Measurements from ENCODE around the gene ATXN7L1. TPM values are rescaled to one million over a fixed set of nuclear protein-coding genes. Genes with fewer than 3 reads are reported as not detected.

The ATXN7L1 gene
- polyA plus RNA-seq, 1 experiment = 5.5 TPM

GRCh38 chr7:105826143-105826542 lies 50.3 kb downstream of the ATXN7L1 start:
- no peak overlapping the region for H3K4me3 ChIP-seq (ENCODE audit: low read depth, low read length)
- CTCF ChIA-PET = no interaction called here
- H3K27me3 ChIP-seq (ENCODE audit: control insufficient read depth, insufficient read depth, low read length) = no peaks in the 10 kb centered on the region
- H3K9me3 ChIP-seq (ENCODE audit: control insufficient read depth, insufficient read depth, low read length) = no peaks in the 10 kb centered on the region
- DNase-seq (ENCODE audit: low read depth, low spot score) = no peak
- POLR2A ChIA-PET = no interaction called here
- TF ChIP-seq, protein P1, sequence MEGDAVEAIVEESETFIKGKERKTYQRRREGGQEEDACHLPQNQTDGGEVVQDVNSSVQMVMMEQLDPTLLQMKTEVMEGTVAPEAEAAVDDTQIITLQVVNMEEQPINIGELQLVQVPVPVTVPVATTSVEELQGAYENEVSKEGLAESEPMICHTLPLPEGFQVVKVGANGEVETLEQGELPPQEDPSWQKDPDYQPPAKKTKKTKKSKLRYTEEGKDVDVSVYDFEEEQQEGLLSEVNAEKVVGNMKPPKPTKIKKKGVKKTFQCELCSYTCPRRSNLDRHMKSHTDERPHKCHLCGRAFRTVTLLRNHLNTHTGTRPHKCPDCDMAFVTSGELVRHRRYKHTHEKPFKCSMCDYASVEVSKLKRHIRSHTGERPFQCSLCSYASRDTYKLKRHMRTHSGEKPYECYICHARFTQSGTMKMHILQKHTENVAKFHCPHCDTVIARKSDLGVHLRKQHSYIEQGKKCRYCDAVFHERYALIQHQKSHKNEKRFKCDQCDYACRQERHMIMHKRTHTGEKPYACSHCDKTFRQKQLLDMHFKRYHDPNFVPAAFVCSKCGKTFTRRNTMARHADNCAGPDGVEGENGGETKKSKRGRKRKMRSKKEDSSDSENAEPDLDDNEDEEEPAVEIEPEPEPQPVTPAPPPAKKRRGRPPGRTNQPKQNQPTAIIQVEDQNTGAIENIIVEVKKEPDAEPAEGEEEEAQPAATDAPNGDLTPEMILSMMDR (IDR thresholded peaks at IDR 0.05; ENCODE audit: low read depth, low read length) = no peak
- H3K27ac ChIP-seq (ENCODE audit: low read depth, low read length) = no peak overlapping the region

GRCh38 chr7:105825371-105825770 lies 51.0 kb downstream of the ATXN7L1 start:
- TF ChIP-seq, protein P1 (IDR thresholded peaks at IDR 0.05; ENCODE audit: low read depth, low read length) = no peak
- CTCF ChIA-PET = no interaction called here
- no peaks in the 10 kb centered on the region for H3K9me3 ChIP-seq (ENCODE audit: control insufficient read depth, insufficient read depth, low read length)
- POLR2A ChIA-PET = no interaction called here
- H3K4me3 ChIP-seq (ENCODE audit: low read depth, low read length) = no peak overlapping the region
- DNase-seq (ENCODE audit: low read depth, low spot score) = no peak
- H3K27ac ChIP-seq (ENCODE audit: low read depth, low read length) = no peak overlapping the region
- no peaks in the 10 kb centered on the region for H3K27me3 ChIP-seq (ENCODE audit: control insufficient read depth, insufficient read depth, low read length)

GRCh38 chr7:105822806-105823205 lies 53.6 kb downstream of the ATXN7L1 start:
- Histone ChIP-seq H3K27me3 (ENCODE audit: control insufficient read depth, insufficient read depth, low read length) (no peaks in the 10 kb centered on the region), H3K4me3 (ENCODE audit: low read depth, low read length) (no peak overlapping the region), H3K27ac (ENCODE audit: low read depth, low read length) (no peak overlapping the region), H3K9me3 (ENCODE audit: control insufficient read depth, insufficient read depth, low read length) (no peaks in the 10 kb centered on the region; the same call in 1 of the 2 replicates)
- CTCF ChIA-PET = interaction anchor here (0.6 to 1.5 kb wide), 2 partner anchors 55 to 58 kb away, joined by 3 to 6 read pairs; no protein-coding TSS in a partner anchor
- TF ChIP-seq, protein P1 (IDR thresholded peaks at IDR 0.05; ENCODE audit: low read depth, low read length) = no peak
- no peak for DNase-seq (ENCODE audit: low read depth, low spot score)
- POLR2A ChIA-PET = no interaction called here

DNA sequence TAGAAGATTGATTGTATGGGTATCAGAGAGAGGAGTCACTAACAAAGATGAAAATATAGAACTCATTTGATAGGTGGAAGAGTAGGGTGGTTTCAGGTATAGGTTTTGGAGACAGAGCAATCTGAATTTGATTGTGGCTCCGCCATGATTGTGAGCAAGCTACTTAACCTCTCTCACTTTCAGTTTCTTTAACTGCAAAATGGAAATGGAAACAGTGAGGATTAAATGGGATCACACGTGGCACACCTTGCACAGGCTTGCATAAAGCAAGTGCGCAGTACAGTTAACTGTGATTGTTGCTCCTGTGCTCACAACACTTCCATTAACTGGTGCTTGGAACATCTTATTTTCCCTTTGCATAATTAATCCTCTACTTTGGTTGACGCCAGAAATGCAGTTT lies 54.9 kb downstream of the ATXN7L1 start:
- no peaks in the 10 kb centered on the region; the same call in 1 of the 2 replicates for H3K9me3 ChIP-seq (ENCODE audit: control insufficient read depth, insufficient read depth, low read length)
- POLR2A ChIA-PET = no interaction called here
- CTCF ChIA-PET = interaction anchor here (1.5 kb wide), 1 partner anchor 56 kb away, joined by 6 read pairs; no protein-coding TSS in a partner anchor
- DNase-seq (ENCODE audit: low read depth, low spot score) = no peak
- H3K27me3 ChIP-seq (ENCODE audit: control insufficient read depth, insufficient read depth, low read length) = no peaks in the 10 kb centered on the region
- H3K27ac ChIP-seq (ENCODE audit: low read depth, low read length) = no peak overlapping the region
- H3K4me3 ChIP-seq (ENCODE audit: low read depth, low read length) = no peak overlapping the region
- TF ChIP-seq, protein P1 (IDR thresholded peaks at IDR 0.05; ENCODE audit: low read depth, low read length) = no peak

DNA sequence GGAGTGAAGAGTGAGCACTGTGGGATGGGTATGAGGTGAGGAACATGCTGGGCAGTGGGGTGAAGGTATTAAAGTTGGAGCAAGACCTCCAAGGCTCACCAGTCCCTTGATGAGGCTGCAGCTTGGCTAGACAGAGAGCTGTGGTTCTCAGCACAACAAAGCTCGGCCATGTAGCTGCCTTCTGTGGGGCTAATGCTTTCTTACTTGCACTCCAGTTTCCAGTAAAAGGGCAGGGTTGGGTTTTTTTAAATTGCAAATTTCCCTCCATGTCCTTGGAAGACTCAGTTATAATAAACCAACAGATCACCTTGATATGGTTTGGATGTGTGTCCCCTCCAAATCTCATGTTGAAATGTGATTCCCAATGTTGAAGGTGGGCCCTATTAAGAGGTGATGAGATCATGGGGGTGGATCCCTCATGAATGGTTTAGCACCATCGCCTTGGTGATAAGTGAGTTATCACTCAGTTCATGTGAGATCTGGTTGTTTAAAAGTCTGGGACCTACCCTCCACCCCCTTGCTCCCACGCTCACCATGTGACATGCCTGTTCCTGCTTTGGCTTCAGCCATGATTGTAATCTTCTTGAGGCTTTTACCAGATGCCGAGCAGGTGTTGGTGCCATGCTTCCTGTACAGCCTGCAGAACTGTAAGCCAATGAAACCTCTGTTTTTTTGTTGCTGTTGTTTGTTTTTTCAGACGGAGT lies 55.9 kb downstream of the ATXN7L1 start:
- Histone ChIP-seq H3K27me3 (ENCODE audit: control insufficient read depth, insufficient read depth, low read length) (no peaks in the 10 kb centered on the region), H3K9me3 (ENCODE audit: control insufficient read depth, insufficient read depth, low read length) (no peaks in the 10 kb centered on the region; the same call in 1 of the 2 replicates), H3K4me3 (ENCODE audit: low read depth, low read length) (no peak overlapping the region), H3K27ac (ENCODE audit: low read depth, low read length) (no peak overlapping the region)
- POLR2A ChIA-PET = no interaction called here
- DNase-seq (ENCODE audit: low read depth, low spot score) = no peak
- TF ChIP-seq, protein P1 (IDR thresholded peaks at IDR 0.05; ENCODE audit: low read depth, low read length) = no peak
- CTCF ChIA-PET = interaction anchor here (0.6 kb wide), 1 partner anchor 14 kb away, joined by 3 read pairs; no protein-coding TSS in a partner anchor
